SU-DHL-6 (cell line): ENCODE measurements around the gene CDC42BPA.

Source experiments
- EZH2phosphoT487 ChIP-seq: fragments of 200-600 bp; sonication (generic), shearing (Covaris generic); conservative IDR thresholded peaks from 2 replicates; pipeline ENCODE4 v1.6.1; 2018; ENCODE audit warnings: mild to moderate bottlenecking, antibody characterized with exemption, low read length, moderate library complexity, mixed read lengths
- TF ChIP-seq, protein P1 (sequence below): fragments of 200-600 bp; sonication (generic); IDR thresholded peaks from one replicate; pipeline ENCODE4 v1.5.1; 2017; ENCODE audit warnings: antibody characterized with exemption, mild to moderate bottlenecking, low read length, moderate library complexity; ENCODE audit not compliant: insufficient read depth, poor library complexity, severe bottlenecking

DNA sequence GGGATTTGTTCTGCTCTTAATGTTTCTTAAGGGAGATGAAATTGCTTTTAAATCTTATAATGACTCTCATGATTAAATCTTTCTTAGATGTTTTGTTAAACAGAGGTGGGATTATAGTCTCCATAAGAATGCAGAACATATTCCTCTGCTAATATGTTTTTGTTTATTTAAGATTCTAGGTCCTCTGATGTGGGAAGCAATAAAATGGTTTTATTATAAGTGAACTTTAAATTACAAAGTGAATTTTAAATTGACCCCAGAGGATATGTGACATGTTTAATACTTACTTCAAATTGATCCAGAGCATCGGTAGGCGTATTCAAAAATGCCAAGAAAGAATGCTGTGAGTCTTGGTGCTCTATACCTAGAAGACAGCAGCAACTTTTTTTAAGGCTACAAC lies 248.8 kb downstream of the CDC42BPA start:
- TF ChIP-seq, protein P1, sequence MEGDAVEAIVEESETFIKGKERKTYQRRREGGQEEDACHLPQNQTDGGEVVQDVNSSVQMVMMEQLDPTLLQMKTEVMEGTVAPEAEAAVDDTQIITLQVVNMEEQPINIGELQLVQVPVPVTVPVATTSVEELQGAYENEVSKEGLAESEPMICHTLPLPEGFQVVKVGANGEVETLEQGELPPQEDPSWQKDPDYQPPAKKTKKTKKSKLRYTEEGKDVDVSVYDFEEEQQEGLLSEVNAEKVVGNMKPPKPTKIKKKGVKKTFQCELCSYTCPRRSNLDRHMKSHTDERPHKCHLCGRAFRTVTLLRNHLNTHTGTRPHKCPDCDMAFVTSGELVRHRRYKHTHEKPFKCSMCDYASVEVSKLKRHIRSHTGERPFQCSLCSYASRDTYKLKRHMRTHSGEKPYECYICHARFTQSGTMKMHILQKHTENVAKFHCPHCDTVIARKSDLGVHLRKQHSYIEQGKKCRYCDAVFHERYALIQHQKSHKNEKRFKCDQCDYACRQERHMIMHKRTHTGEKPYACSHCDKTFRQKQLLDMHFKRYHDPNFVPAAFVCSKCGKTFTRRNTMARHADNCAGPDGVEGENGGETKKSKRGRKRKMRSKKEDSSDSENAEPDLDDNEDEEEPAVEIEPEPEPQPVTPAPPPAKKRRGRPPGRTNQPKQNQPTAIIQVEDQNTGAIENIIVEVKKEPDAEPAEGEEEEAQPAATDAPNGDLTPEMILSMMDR, result no peak
- no peak for TF ChIP-seq EZH2phosphoT487
